GM19397 (cell line): ENCODE results near the gene KRTAP5-6.

Experiments
- ATAC-seq: cut with Tn5 transposase; IDR thresholded peaks from one replicate; pipeline ENCODE4 v1.9.1; 2021; ENCODE audit warnings: mild to moderate bottlenecking, moderate library complexity; ENCODE audit not compliant: unreplicated experiment

Gene KRTAP5-6, protein sequence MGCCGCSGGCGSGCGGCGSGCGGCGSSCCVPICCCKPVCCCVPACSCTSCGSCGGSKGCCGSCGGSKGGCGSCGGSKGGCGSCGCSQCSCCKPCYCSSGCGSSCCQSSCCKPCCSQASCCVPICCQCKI

DNA sequence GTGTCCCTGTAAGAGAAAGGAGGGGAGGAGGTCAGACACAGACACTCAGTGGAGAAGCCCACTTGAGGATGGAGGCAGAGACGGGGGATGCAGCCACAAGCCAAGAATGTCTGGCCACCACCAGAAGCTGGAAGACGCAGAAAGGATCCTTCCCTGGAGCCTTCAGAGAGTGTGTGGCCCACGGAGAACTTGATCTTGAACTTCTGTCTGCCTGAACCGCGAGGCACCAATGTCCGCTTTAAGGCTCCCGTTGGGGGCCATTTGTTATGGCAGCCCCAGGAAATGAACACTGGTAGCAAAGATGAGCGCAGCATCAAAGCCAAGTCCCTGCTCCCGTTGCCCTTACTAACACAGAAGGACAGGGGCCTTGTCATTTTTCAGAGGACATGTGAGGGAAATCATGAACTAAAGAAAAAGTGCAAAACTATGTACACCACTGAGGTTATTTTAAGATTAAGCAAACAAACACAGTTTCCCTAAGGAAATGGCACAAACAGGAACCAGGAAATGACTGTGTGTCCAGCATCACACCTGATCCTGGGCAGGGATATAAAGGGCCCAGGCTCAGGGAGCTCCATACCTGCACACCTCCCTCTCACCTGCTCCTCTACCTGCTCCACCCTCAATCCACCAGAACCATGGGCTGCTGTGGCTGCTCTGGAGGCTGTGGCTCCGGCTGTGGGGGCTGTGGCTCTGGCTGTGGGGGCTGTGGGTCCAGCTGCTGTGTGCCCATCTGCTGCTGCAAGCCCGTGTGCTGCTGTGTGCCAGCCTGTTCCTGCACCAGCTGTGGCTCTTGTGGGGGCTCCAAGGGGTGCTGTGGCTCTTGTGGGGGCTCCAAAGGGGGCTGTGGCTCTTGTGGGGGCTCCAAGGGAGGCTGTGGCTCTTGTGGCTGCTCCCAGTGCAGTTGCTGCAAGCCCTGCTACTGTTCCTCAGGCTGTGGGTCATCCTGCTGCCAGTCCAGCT is at the start of gene KRTAP5-6:
KRTAP5-6 (plus strand) TSS at position 588 of the 963 bp plus-strand sequence; CDS start at position 639, 51 bp downstream.
- no peak for ATAC-seq

DNA sequence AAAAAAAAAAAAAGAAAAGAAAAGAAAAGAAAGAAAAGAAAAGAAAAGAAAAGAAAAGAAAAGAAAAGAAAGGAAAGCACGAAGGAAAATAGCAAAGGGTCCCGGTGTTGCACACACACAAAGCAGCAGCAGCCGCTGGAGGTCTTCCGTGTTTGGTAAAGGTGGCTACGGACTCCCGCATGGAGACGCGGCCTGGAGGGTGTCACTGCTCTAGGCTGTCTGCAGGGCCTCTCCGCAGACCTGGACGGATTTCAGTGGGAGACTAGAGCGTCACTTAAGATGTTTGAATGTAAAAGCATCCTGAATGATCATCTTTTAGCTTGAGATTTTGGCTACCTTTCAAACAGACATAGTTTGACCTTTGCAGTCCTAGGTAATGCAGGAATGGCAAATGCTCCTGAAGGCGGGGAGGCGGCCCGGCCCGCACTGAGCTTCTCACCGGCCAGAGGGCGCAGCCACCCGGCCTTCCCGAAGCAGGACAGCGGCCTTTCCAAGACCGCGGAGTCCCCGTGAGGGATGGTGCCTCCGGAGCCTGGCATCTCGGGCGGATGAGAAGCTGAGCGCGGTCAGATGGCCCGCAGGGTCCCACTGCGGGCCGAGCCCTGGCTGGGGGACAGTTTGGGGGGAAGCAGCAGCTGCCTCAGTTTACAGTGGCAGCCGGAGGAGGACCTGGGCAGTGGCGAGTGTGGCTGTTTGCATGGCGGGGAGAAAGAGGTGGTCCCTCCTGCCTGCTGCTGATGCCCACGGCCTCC is 48.9 kb upstream of the KRTAP5-6 start:
- no peak for ATAC-seq

DNA sequence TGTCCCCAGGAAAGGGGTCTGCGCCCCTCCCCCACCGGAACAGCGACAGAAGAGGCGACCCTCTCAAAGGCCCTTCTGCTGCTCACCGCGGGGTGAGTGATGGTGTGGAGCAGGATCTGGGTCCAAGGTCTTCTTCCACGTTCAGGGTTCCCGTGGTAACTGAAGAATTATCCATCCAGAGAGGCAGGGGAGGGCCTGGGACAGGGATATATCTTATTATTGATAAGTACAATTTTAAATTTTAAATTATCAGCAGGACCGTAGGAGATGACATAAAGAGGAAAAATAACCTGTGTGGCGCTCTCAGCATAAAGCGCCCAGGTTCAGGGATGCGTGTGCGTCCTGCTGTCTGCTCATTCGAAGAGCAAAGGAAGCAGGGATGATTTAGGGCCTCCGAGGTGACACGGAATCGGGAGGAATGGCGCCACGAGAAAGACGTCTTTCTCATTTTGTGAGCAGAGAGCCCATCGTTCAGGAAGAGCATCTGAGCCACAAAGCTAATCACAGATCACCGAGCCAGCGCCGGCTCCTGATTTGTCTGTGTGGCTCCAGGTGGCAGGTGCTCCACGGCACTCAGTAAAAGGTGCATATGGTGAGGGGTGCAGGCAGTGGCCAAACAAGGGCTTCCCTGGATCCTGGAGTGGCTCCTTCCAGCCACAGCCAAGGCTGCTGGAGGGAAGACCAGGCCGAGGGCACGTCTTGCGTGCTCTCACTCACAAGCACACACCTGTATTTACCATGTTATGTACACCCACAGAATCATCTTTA is 48.2 kb upstream of the KRTAP5-6 start:
- ATAC-seq: no peak

DNA sequence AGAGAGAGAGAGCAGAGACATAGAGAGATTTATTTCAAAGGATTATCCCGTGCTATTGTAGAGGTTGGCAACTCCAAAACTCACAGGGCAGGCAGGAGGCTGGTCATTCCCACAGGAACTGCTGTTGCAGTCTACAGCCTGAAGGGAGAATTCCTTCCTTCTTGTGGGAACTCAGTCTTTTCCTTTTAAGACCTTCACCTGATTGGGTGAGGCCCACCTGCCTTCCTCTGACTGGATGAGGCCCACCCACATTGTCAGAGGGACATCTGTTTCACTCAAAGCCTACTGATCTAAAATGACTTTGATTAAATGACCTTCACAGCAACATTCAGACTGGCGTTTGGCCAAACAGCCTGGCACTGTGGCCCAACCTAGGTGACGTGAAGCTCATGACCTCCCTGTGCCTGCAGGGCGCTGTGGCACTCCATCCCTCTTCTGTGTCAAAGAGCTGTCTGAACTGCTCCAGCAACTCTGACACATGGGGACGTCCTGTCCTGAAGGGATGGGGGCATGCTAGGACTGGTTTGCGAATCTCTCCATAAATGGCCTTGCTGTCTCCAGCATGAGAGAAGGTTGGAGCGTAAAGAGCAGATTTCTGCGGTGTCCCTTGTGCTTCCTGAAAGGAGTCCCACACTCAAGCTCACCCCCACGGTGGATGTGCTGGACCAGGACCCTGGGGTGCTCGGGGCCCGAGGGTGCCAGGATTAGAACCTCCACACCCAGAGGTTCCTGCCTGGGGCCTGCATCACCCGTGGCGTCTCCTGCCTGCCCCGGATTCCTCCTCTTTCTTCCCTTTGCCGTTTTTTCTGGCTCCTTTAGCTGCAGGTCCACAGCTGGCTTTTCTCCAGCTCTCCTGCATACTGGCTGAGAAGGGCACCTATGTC is 46.7 kb upstream of the KRTAP5-6 start:
- ATAC-seq: no peak

DNA sequence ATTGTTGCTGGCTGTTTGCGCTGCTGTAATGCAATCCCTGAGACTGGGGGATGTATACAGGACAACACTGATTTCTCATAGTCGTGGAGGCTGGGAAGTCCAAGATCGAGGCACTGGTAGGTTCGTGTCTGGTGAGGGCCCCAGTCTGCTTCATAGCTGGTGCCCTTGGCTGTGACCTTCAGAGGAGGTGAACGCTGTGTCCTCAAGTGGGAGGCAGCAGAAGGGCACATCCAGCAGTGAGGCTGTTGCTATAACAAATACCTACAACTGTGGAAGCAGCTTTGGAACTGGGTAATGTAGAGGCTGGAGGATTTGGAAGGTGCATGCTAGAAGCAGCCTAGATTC is 46.1 kb upstream of the KRTAP5-6 start:
- ATAC-seq: no peak

DNA sequence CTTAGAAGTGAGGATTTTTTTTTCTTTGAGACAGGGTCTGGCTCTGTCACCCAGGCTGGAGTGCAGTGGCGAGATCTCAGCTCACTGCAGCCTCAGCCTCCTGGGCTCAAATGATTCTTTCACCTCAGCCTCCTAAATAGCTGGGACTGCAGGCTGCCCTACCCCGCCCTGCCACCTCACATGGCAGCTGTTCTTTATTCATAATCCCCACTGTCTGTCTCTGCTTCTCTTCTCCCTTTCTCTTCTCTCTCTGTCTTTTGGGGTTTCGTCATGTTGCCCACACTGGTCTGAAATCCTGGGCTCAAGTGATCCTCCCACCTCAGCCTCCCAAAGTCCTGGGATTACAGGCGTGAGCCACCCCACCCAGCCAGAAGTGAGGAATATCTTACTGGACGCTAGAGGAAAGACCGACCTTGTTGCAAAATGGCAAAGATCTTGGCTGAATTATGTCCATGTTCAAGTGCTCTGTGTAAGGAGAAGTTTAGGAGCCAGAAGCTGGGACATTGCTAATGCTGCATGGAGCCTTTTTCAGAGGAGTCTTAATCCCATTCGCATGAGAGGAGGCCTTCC is 45.5 kb upstream of the KRTAP5-6 start:
- no peak for ATAC-seq

DNA sequence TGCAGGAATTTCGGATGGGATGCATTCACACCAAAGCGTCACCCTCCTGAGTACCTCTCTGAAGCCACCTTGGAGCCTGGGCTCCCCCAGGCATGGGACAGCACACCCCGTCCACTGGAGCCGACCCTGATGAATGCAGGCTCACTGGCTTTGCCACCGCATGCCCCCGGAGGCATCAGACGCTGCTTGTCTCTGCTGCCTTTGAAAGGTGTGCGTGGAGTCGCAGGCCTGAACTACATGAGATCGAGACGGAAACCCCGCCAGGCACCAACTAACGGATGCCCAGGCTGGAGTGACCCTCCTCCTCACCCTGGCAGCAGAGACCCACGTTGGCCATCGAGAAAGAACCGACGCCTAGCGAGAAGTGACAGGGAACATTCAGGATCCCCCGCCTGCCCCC is 45.0 kb upstream of the KRTAP5-6 start:
- no peak for ATAC-seq

DNA sequence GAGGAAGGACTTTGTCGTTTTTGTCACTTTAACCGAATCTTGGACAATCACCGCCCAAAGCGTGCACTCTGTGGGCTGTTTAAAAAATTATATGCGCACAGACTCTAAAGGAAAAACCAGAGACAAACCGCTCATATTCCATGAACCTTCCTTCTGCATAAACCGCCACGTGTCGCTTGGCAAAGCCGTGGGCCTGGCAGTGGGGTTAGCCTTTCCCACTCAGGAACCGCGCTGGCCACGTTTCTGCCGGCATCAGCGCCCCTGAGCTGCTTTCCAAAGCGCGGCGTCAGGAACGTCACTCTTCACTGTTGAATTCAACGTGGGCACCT is 44.6 kb upstream of the KRTAP5-6 start:
- no peak for ATAC-seq

DNA sequence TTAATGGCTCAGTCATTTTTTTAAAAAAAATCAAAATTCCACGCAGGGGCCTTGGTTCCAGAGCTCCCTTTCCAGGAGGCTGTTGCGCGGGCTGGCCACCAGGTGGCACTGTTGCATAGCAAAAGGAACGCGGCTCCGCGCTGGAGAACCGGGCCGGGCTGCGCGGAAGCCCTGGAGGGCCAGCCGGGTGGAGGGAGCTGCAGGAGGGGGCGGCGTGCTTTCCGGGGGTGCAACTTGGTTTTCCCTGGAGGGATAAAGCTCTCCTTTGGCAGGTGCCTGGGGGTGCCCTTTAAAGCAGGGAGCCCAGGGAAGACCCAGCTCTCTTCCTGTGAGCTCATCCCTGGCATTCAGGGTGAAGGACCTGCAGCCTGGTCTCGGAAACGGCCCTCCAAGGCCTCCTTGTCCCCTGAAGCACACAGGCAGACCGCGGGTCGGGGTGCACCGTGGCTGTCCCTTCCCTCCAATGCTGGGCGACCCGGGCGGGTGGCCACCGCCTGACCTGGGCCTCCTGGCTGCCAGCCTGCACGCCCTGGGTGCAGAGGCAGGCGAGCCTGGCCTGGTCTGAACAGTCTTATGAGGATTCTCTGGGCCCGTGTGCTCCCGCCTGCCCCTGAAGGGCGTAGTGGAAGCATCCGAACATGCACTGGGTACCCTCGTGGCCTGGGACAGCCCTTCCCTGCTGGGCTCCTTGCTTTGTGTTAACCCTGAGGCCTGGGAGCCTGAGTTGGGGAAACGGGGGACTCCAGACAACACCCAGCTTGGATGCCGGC is 44.0 kb upstream of the KRTAP5-6 start:
- no peak for ATAC-seq

DNA sequence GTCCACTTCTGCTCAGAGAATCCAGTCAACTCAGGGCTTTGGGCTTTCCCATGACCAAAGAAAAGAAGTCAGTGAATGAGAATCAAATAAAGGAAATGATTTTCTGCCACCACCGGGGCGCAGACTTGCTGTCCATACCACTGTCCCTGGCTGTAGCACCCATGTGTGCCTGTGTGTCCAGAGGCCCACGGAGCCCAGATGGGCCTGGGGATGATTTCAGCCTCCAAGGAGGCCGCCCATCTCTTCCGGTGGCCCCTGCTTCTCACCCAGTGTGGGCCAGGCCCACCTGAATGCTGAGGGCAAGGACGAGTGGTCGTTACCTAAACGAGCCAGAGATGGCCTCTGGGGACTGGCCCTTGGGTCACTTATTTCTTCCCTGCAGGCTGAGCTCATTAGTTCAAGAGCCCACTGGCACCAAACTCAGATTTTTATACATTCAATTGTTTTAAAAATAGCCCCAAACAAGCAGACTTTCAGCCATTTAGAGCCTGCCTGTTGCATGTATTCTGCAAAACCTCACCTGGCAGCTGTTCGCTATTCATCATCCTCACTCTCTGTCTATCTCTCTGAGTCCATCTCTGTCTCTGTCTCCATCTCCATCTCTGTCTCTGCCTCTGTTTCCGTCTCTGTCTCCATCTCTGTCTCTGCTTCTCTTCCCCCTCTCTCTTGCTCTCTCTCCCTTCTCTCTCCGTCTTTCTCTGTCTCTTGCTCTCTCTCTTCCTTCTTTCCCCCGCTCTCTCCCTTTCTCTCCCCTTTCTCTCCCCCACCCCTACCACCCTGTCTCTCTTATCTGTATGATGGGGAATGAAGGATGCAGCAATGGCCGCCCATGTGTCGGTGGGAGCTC is 43.2 kb upstream of the KRTAP5-6 start:
- ATAC-seq: no peak

DNA sequence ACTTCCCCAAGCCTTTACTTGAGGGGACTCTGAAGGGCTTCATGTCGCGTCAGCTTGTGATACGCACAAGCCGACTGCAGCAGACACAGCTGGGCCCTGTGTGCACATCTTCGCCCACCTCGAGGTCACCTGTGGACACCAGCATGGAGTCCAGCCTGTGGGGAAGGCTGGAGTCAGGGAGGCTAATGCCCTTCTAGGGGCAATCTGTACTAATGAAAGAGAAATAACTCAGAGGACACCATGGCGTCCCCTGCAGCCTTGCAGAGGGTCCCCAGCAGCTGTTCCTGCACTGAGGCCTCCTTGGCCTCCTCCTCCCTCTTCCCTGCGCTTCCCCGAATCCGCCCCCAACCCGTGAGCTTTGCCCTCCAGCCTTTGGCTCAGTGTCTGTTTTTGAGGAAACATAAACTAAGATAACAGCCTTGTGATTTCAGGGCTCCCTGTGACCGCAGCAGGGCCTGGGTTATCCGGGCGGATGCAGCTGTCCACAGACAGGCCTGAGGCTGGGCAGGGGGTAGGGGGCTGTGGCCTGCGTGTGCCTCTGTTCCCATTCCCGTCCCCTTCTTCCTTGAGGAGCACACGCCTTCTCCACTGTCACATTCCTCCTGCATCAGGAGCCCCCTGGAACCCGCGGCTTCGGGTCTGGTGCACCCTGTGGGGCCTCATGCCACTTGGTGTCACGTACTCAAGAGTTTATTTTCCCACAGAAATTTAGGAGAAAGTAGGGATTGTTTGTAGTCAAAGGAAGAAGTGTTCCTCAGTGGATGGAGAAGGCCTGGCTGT is 42.4 kb upstream of the KRTAP5-6 start:
- ATAC-seq: no peak

DNA sequence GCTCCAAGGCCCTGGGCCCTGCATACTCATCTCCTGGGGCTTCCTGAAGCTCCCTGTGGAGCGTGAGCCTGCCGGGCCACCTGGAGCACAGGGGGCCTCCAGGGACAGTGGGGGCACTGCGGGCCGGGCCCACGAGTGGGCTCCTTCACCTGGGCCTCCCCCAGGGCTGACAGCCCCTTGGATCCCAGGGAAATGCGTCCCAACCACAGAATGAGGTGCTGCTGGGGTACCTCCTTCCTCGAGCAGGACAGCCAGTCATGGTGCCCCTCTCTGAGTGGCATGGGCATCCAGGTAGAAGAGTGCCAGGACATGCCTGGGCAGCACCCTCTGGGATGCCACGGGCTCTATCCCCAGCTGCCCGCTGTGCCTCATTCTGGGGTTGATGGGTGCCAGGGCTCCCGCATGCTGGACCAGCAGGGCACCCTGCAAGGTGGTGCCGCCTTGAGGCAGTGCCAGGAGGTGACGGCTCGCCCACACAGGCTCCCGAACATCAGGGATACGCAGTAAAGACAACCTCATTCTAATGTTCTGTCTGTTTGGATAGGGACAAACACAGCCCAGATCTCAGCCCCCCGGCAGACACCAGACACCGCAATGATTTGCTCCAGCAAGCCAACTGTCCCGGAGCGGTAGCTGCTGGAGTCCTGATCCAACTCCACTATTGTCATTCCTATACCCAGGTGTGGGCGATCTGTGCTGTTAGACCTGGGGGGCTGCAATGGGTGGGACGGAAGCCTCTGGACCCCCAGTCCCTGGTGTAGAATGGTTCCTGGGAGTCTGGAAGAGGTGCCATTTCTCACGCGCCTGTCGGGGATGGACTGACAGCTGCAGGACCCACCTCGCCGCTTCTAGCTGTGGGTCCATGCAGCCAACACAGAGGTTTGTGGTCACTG is 41.6 kb upstream of the KRTAP5-6 start:
- no peak for ATAC-seq

DNA sequence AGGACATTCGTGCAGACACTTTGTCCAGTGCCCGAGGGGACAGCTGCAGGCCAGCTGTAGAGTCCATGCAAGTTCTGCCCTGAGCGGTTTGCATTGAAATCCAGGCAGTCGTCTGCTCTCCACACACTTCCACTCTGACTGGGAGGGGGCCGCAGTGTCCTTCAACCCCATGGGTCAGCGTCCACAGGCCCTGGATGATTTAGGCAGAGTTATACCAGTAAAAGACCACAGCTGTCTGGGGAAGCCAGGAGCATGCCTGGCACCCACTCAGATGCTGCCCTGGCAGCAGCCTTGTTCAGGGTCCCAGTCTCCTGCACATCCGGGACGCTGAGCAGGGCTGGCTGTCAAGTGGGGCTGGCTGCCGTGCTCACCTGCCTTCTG is 40.9 kb upstream of the KRTAP5-6 start:
- ATAC-seq: no peak

DNA sequence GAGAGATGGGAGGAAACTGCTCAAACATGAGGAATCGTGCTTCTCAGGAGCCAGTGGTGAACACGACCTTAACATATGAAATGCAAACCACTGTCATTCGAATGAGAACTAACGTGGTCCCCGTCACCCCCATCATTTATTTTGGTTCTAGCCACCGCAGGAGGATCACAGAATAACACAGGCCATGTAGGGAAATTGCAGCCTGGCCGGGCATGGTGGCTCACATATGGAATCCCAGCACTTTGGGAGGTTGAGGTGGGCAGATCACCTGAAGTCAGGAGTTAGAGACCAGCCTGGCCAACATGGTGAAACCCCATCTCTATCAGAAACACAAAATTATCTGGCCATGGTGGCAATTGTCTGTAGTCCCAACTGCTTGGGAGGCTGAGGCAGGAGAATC is 40.3 kb upstream of the KRTAP5-6 start:
- ATAC-seq: no peak

DNA sequence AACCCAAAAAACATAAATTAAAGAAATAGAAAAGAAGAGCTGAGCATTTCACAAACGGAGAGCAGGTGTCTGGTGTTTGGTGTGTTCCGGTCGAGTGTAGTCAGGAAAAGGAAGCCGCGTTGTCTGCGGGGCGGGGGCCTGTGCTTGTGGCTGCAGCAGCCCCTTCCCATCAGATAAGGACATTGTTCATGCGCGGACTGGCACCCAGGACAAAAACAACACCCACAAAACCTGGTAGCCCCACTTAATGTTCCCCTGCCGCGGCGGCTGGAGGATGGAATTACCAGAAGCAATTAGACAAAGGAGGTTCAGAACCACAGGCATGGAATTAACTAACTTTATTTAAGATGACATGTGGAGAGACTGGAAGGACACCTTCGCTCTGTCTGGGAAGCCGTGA is 37.5 kb upstream of the KRTAP5-6 start:
- no peak for ATAC-seq

DNA sequence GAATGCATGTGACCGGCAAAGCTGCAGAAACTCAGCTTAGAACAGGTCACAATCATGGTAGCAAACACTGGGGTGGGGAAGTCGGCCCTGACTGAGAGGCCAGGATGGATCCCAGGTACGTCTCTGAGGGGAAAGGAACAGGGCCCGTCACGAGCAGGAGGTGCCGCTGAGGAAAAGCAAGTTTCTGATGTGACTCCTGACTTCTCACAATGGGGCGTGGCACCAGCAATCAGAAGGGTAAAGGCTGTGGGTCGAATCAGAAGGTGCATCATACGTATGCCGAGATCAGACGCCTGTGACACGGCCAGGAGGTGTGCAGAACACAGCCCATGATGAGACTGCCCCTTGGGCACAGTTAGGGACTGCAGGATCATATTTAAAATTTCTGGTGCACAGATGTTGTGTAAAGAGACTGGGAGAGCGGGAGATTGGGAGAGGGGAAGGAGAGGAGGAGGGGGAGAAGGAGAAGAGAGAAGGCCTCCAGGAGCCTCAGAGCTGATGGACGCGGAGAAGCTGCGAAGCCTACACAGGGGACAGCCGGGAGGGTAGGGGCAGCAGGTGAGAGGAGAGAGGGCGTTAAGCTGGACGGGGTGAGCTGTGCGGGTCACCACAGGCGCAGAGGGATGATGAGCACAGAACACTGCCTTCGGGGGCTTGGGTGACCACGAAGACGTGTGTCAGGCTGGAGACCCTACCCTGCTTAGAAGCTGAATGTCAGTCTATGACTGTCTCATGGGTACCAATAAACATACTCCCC is 36.7 kb upstream of the KRTAP5-6 start:
- no peak for ATAC-seq
